Naive B cell (primary cell): ENCODE data around the gene PCGF2. TPM values are rescaled to one million over a fixed set of nuclear protein-coding genes. Genes with fewer than 3 reads are reported as not detected.
"Not testable (repeated sequence)": the region's sequence is repeated elsewhere in the genome, so short reads cannot be mapped to it uniquely, and the experiment has no call there.

Experiments used
- ATAC-seq, 2 donors: fragments of 150-1000 bp; cut with Tn5 transposase; 2 replicates each; pipeline ENCODE4 v1.10.0; 2021; ENCODE audit warnings: low read depth in 2 of 2, mild to moderate bottlenecking in 2 of 2, moderate library complexity in 2 of 2
- DNase-seq: peaks from one replicate; pipeline ENCODE4 v3.0.0; 2022
- H3K27ac Mint-ChIP-seq, 6 donors: one replicate each; pipeline ENCODE4 v1.8.0; 2020 to 2022; ENCODE audit warnings: mild to moderate bottlenecking in 6 of 6, mixed read lengths in 6 of 6, moderate library complexity in 5 of 6, inconsistent platforms in 2 of 6
- H3K27me3 Mint-ChIP-seq, 3 donors: one replicate each; pipeline ENCODE4 v1.8.0; 2021 to 2022; ENCODE audit warnings: mixed read lengths in 3 of 3, mild to moderate bottlenecking in 1 of 3
- H3K36me3 Mint-ChIP-seq, 2 donors: one replicate each; pipeline ENCODE4 v1.8.0; 2020 to 2022; ENCODE audit warnings: mixed read lengths in 2 of 2, inconsistent platforms in 1 of 2, mild to moderate bottlenecking in 1 of 2
- H3K4me1 Mint-ChIP-seq, 3 donors: one replicate each; pipeline ENCODE4 v1.8.0; 2020 to 2022; ENCODE audit warnings: mixed read lengths in 3 of 3, inconsistent platforms in 1 of 3, mild to moderate bottlenecking in 1 of 3, moderate library complexity in 1 of 3
- H3K4me3 Mint-ChIP-seq, 8 donors: one replicate each; pipeline ENCODE4 v1.8.0; 2020 to 2022; ENCODE audit warnings: mild to moderate bottlenecking in 8 of 8, mixed read lengths in 8 of 8, moderate library complexity in 8 of 8, inconsistent platforms in 2 of 8
- H3K9me3 Mint-ChIP-seq, 7 donors: one replicate each; pipeline ENCODE4 v1.8.0; 2020 to 2022; ENCODE audit warnings: mixed read lengths in 7 of 7, mild to moderate bottlenecking in 5 of 7, inconsistent platforms in 2 of 7, moderate library complexity in 1 of 7
- polyA plus RNA-seq, 6 donors: library from polyadenylated mRNA; unstranded; fragments of 300-500 nt; fragmentation: Illumina TruSeq; gene quantifications; one replicate each; pipeline ENCODE4 v1.2.3, GENCODE V29; 2021; ENCODE audit warnings: low read depth in 6 of 6

Gene PCGF2
- polyA plus RNA-seq: not detected

GRCh38 chr17:38748149-38748891 lies at the start of gene PCGF2:
Gene PCGF2, minus strand, starts transcription at chr17:38748336. Its CDS starts 7,934 bp downstream, at chr17:38740402.
- Mint-ChIP-seq H3K4me1 (peaks cover 41 to 54% (median 51%) of the 10 kb centered on the region in 3 donors), H3K9me3 (peaks cover 0 to 4% (median 0%) of the 10 kb centered on the region in 7 donors), H3K4me3 (peak within 1 kb of the TSS; percentile 73 to 99 (median 92)), H3K27ac (peak within 1 kb of the TSS in 2 of 6 donors; percentile 38 to 83), H3K27me3 (peaks cover 22 to 55% (median 42%) of the 10 kb centered on the region in 3 donors), H3K36me3 (peaks cover 0 to 15% of the 10 kb centered on the region in 2 donors)
- no peak for ATAC-seq
- DNase-seq: no peak

- Mint-ChIP-seq H3K27me3 (no peaks in the 10 kb centered on the region), H3K27ac (peak overlapping the region; percentile 28 to 88 (median 66)), H3K9me3 (no peaks in the 10 kb centered on the region), H3K4me3 (peak overlapping the region; percentile 87 to 98 (median 96)), H3K4me1 (peaks cover 35 to 46% (median 45%) of the 10 kb centered on the region in 3 donors), H3K36me3 (peaks cover 6 to 12% of the 10 kb centered on the region in 2 donors)
- DNase-seq (no peak), ATAC-seq (no peak)
These were observed 49.7 kb upstream of the PCGF2 start for GRCh38 chr17:38797828-38798227.

GRCh38 chr17:38797158-38797490 lies 49.0 kb upstream of the PCGF2 start:
- Mint-ChIP-seq H3K4me1 (peaks cover 35 to 50% (median 46%) of the 10 kb centered on the region in 3 donors), H3K36me3 (peaks cover 6 to 11% of the 10 kb centered on the region in 2 donors), H3K4me3 (peak overlapping the region in 6 of 8 donors; percentile 61 to 98 (median 80)), H3K27me3 (no peaks in the 10 kb centered on the region), H3K27ac (peak overlapping the region in 3 of 6 donors; percentile 25 to 65 (median 25)), H3K9me3 (no peaks in the 10 kb centered on the region)
- DNase-seq (no peak), ATAC-seq (no peak)

GRCh38 chr17:38796451-38797157 lies 48.5 kb upstream of the PCGF2 start:
- peak overlapping the region in 1 of 6 donors; percentile 11 for H3K27ac Mint-ChIP-seq
- H3K4me1 Mint-ChIP-seq: peaks cover 35 to 51% (median 46%) of the 10 kb centered on the region in 3 donors
- no peaks in the 10 kb centered on the region for H3K9me3 Mint-ChIP-seq
- no peaks in the 10 kb centered on the region for H3K27me3 Mint-ChIP-seq
- peak overlapping the region in 3 of 8 donors; percentile 66 to 98 (median 94) for H3K4me3 Mint-ChIP-seq
- H3K36me3 Mint-ChIP-seq: peaks cover 5 to 6% of the 10 kb centered on the region in 2 donors
- no peak for ATAC-seq
- no peak for DNase-seq

GRCh38 chr17:38794221-38794620 lies 46.1 kb upstream of the PCGF2 start:
- peaks cover 28 to 52% (median 43%) of the 10 kb centered on the region in 3 donors for H3K4me1 Mint-ChIP-seq
- no peak overlapping the region for H3K4me3 Mint-ChIP-seq
- peak overlapping the region in 1 of 6 donors; percentile 30 for H3K27ac Mint-ChIP-seq

GRCh38 chr17:38791162-38791561 lies 43.0 kb upstream of the PCGF2 start:
- H3K36me3 Mint-ChIP-seq: peaks cover 0 to under 1% of the 10 kb centered on the region in 2 donors
- no peak overlapping the region for H3K4me3 Mint-ChIP-seq
- H3K27ac Mint-ChIP-seq: no peak overlapping the region
- H3K9me3 Mint-ChIP-seq: no peaks in the 10 kb centered on the region
- H3K4me1 Mint-ChIP-seq: peaks cover 3 to 29% (median 28%) of the 10 kb centered on the region in 3 donors
- no peak for DNase-seq
- no peak for ATAC-seq
- H3K27me3 Mint-ChIP-seq: no peaks in the 10 kb centered on the region

More at GRCh38 chr17:38794221-38794620, 46.1 kb upstream of the PCGF2 start:
- ATAC-seq: no peak
- H3K36me3 Mint-ChIP-seq: peaks cover 0 to 6% of the 10 kb centered on the region in 2 donors
- DNase-seq: no peak
- H3K27me3 Mint-ChIP-seq: no peaks in the 10 kb centered on the region
- no peaks in the 10 kb centered on the region for H3K9me3 Mint-ChIP-seq

- DNase-seq, H3K9me3 Mint-ChIP-seq, H3K27me3 Mint-ChIP-seq, H3K36me3 Mint-ChIP-seq, H3K27ac Mint-ChIP-seq, ATAC-seq, H3K4me3 Mint-ChIP-seq: not testable (repeated sequence)
- peaks cover 6 to 26% (median 21%) of the 10 kb centered on the region in 3 donors for H3K4me1 Mint-ChIP-seq
These were observed 42.1 kb upstream of the PCGF2 start for GRCh38 chr17:38790148-38790707.

- H3K27me3 Mint-ChIP-seq: no peaks in the 10 kb centered on the region
- no peak for DNase-seq
- H3K4me3 Mint-ChIP-seq: no peak overlapping the region
- H3K4me1 Mint-ChIP-seq: peaks cover 6 to 22% (median 19%) of the 10 kb centered on the region in 3 donors
- peak overlapping the region in 3 of 6 donors; percentile 22 to 56 (median 51) for H3K27ac Mint-ChIP-seq
- H3K9me3 Mint-ChIP-seq: no peaks in the 10 kb centered on the region
- peaks cover 0 to 8% of the 10 kb centered on the region in 2 donors for H3K36me3 Mint-ChIP-seq
- ATAC-seq: no peak
These were observed 41.0 kb upstream of the PCGF2 start for GRCh38 chr17:38789185-38789584.

GRCh38 chr17:38787999-38788398 lies 39.9 kb upstream of the PCGF2 start:
- not testable (repeated sequence) for H3K36me3 Mint-ChIP-seq, ATAC-seq, DNase-seq, H3K9me3 Mint-ChIP-seq, H3K27me3 Mint-ChIP-seq, H3K4me3 Mint-ChIP-seq
- peaks cover 3 to 16% (median 14%) of the 10 kb centered on the region in 3 donors for H3K4me1 Mint-ChIP-seq
- peak overlapping the region in 1 of 6 donors; percentile 44 for H3K27ac Mint-ChIP-seq

- no peak overlapping the region for H3K27ac Mint-ChIP-seq
These were observed 38.2 kb upstream of the PCGF2 start for GRCh38 chr17:38786372-38786771.

GRCh38 chr17:38783227-38783626 lies 35.1 kb upstream of the PCGF2 start:
- Mint-ChIP-seq H3K36me3 (peaks cover 5 to 32% of the 10 kb centered on the region in 2 donors), H3K27me3 (no peaks in the 10 kb centered on the region), H3K27ac (no peak overlapping the region), H3K4me3 (no peak overlapping the region), H3K4me1 (peaks cover 3 to 11% (median 4%) of the 10 kb centered on the region in 3 donors), H3K9me3 (no peaks in the 10 kb centered on the region)
- ATAC-seq (no peak), DNase-seq (no peak)

More at GRCh38 chr17:38786372-38786771, 38.2 kb upstream of the PCGF2 start:
- Mint-ChIP-seq H3K36me3 (peaks cover 0 to 8% of the 10 kb centered on the region in 2 donors), H3K4me1 (peaks cover 3 to 14% (median 9%) of the 10 kb centered on the region in 3 donors), H3K9me3 (no peaks in the 10 kb centered on the region), H3K27me3 (no peaks in the 10 kb centered on the region), H3K4me3 (no peak overlapping the region)
- no peak for ATAC-seq
- DNase-seq: no peak

- H3K27ac Mint-ChIP-seq: peak overlapping the region in 3 of 6 donors; percentile 26 to 65 (median 64)
- H3K9me3 Mint-ChIP-seq: no peaks in the 10 kb centered on the region
- H3K36me3 Mint-ChIP-seq: peaks cover 5 to 25% of the 10 kb centered on the region in 2 donors
- H3K4me1 Mint-ChIP-seq: peaks cover 0 to 4% (median 0%) of the 10 kb centered on the region in 3 donors
- ATAC-seq (no peak), DNase-seq (no peak)
- no peaks in the 10 kb centered on the region for H3K27me3 Mint-ChIP-seq
- no peak overlapping the region for H3K4me3 Mint-ChIP-seq
These were observed 32.0 kb upstream of the PCGF2 start for GRCh38 chr17:38779965-38780752.
